Panc1 (cell line): ENCODE measurements around the gene GRIK3. TPM values are rescaled to one million over a fixed set of nuclear protein-coding genes. Genes with fewer than 3 reads are reported as not detected.

ENCODE experiments used
- ATAC-seq: fragments of 200-7000 bp; cut with Tn5 transposase; 2 replicates; pipeline ENCODE4 v1.9.1; 2020; ENCODE audit warnings: mild to moderate bottlenecking, moderate library complexity
- BruUV-seq: library from RNA; stranded (reverse); fragments of 400-500 nt; replicated peaks from 2 replicates; lab custom pipeline; 2021; lab: Mats Ljungman, UMichigan
- CTCF ChIA-PET: fragments of 300-600 bp; sonication (Branson Sonifier 250); formaldehyde crosslinking; loops from one replicate; lab custom pipeline; 2022; ENCODE audit warnings: antibody characterized with exemption; lab: Charles Lee
- POLR2A ChIA-PET: fragments of 300-600 bp; sonication (Branson Sonifier 250); formaldehyde crosslinking; loops from one replicate; lab custom pipeline; 2022; ENCODE audit warnings: antibody characterized with exemption; lab: Charles Lee
- DNase-seq: peaks from one replicate; pipeline ENCODE4 v3.0.0-alpha.2; 2010; ENCODE audit warnings: low read depth, low spot score
- H3K27ac ChIP-seq: 2 replicates; pipeline ENCODE4 v1.5.1; 2011; ENCODE audit warnings: mild to moderate bottlenecking, low read length, inconsistent platforms
- H3K27me3 ChIP-seq: fragments of 200-500 bp; sonication (Bioruptor generic); 2 replicates; pipeline ENCODE4 v1.6.0; 2014; ENCODE audit warnings: low read length, inconsistent platforms; ENCODE audit not compliant: control insufficient read depth, insufficient read depth
- H3K36me3 ChIP-seq: fragments of 200-500 bp; sonication (Bioruptor generic); 2 replicates; pipeline ENCODE4 v1.5.1; 2014; ENCODE audit warnings: inconsistent platforms, mild to moderate bottlenecking, low read length, moderate library complexity; ENCODE audit not compliant: control insufficient read depth, insufficient read depth
- H3K4me1 ChIP-seq: 2 replicates; pipeline ENCODE4 v1.5.1; 2011; ENCODE audit warnings: inconsistent platforms, mild to moderate bottlenecking, low read length, moderate library complexity; ENCODE audit not compliant: control insufficient read depth, insufficient read depth
- H3K4me3 ChIP-seq, 2 experiments: 2 replicates each; pipeline ENCODE4 v1.5.1; 2011 to 2012; ENCODE audit warnings: low read depth in 2 of 2, low read length in 2 of 2, mild to moderate bottlenecking in 2 of 2, inconsistent platforms in 1 of 2, moderate library complexity in 1 of 2
- H3K9me3 ChIP-seq: fragments of 200-500 bp; sonication (Bioruptor generic); 2 replicates; pipeline ENCODE4 v1.5.1; 2014; ENCODE audit warnings: low read depth, mild to moderate bottlenecking, inconsistent platforms, low read length, moderate library complexity; ENCODE audit not compliant: control insufficient read depth, insufficient read depth
- CTCF ChIP-seq: fragments of 450-650 bp; IDR thresholded peaks from 2 replicates; pipeline ENCODE4 v1.5.1; 2017; ENCODE audit warnings: mild to moderate bottlenecking
- POLR2AphosphoS5 ChIP-seq: IDR thresholded peaks from 2 replicates; pipeline ENCODE4 v1.6.1; 2012; ENCODE audit warnings: mild to moderate bottlenecking, low read depth, low read length, moderate library complexity
- REST ChIP-seq, 2 experiments: IDR thresholded peaks; 2 replicates each; pipeline ENCODE4 v1.6.1; 2011 to 2012; ENCODE audit warnings: low read depth in 2 of 2, control low read depth in 1 of 2, low read length in 1 of 2, mild to moderate bottlenecking in 1 of 2, moderate library complexity in 1 of 2; ENCODE audit not compliant: insufficient read depth in 1 of 2
- SIN3A ChIP-seq: IDR thresholded peaks from 2 replicates; pipeline ENCODE4 v1.6.1; 2012; ENCODE audit warnings: low read depth, mild to moderate bottlenecking, low read length, moderate library complexity, borderline replicate concordance; ENCODE audit not compliant: insufficient read depth
- TCF7L2 ChIP-seq: IDR thresholded peaks from 2 replicates; pipeline ENCODE4 v1.6.1; 2011; ENCODE audit warnings: mild to moderate bottlenecking, low read depth, low read length, inconsistent platforms
- in situ Hi-C: cut with HindIII; loops from 2 replicates; pipeline ENCODE4 v1.10.0; 2016; ENCODE audit warnings: low sequenced_read_pairs, low pct_unique_long_range_greater_than_20kb
- intact Hi-C: fragments of 100-400 bp; cut with micrococcal nuclease; formaldehyde crosslinking; loops from one replicate; pipeline ENCODE4 v1.10.0; 2022; ENCODE audit not compliant: unreplicated experiment
- total RNA-seq: library from RNA; stranded (reverse); gene quantifications from one replicate; pipeline ENCODE4 v1.2.1, GENCODE V29; 2021; ENCODE audit not compliant: unreplicated experiment

Gene GRIK3
- total RNA-seq, 1 experiment from 2014 or later, result not detected

GRCh38 chr1:37038227-37039093, 4.1 kb upstream of the GRIK3 start:
- Histone ChIP-seq H3K36me3 (no peaks in the 10 kb centered on the region), H3K27ac (no peak overlapping the region), H3K4me3 (no peak overlapping the region), H3K4me1 (no peaks in the 10 kb centered on the region), H3K27me3 (peaks cover 2% of the 10 kb centered on the region; the same call in 1 of the 2 replicates), H3K9me3 (no peaks in the 10 kb centered on the region)
- in situ Hi-C loops (no loop called here), intact Hi-C loops (no loop called here)
- no TSS peak for BruUV-seq
- TF ChIP-seq CTCF (no peak; the same call in 1 of the 2 replicates), SIN3A (no peak), POLR2AphosphoS5 (no peak), TCF7L2 (no peak), REST (IDR thresholded peaks at IDR 0.05; ENCODE audit: insufficient read depth in 1 of 2, low read depth in 2 of 2, low read length in 1 of 2) (no peak)
- ChIA-PET POLR2A (interaction anchor here (0.5 to 0.6 kb wide), 2 partner anchors 50 to 436 kb away, joined by 4 read pairs; no protein-coding TSS in a partner anchor), CTCF (interaction anchor here (1.0 kb wide), 2 partner anchors 346 to 462 kb away, joined by 3 to 5 read pairs; no protein-coding TSS in a partner anchor)
- no peak for DNase-seq
- peak; percentile 89 for ATAC-seq

- intact Hi-C loops, result no loop called here
- no TSS peak for BruUV-seq
- CTCF ChIA-PET, result interaction anchor here (0.6 to 1.0 kb wide), 3 partner anchors 22 to 461 kb away, joined by 3 to 5 read pairs (median 4); no protein-coding TSS in a partner anchor
- POLR2A ChIA-PET, result interaction anchor here (0.5 kb wide), 1 partner anchor 436 kb away, joined by 4 read pairs; no protein-coding TSS in a partner anchor
- Histone ChIP-seq H3K4me1 (no peaks in the 10 kb centered on the region), H3K9me3 (no peaks in the 10 kb centered on the region), H3K4me3 (no peak overlapping the region), H3K36me3 (no peaks in the 10 kb centered on the region), H3K27ac (no peak overlapping the region), H3K27me3 (peaks cover 2% of the 10 kb centered on the region; the same call in 1 of the 2 replicates)
- no peak for TF ChIP-seq POLR2AphosphoS5
- TF ChIP-seq TCF7L2, result no peak
- TF ChIP-seq CTCF, result no peak
- TF ChIP-seq REST (IDR thresholded peaks at IDR 0.05; ENCODE audit: insufficient read depth in 1 of 2, low read depth in 2 of 2, low read length in 1 of 2), result no peak
- no peak for TF ChIP-seq SIN3A
- in situ Hi-C loops, result no loop called here
- DNase-seq (no peak), ATAC-seq (no peak)
Observed at GRCh38 chr1:37037690-37038089, 3.4 kb upstream of the GRIK3 start.
